ENCODE results near the gene MLXIPL.

DNA sequence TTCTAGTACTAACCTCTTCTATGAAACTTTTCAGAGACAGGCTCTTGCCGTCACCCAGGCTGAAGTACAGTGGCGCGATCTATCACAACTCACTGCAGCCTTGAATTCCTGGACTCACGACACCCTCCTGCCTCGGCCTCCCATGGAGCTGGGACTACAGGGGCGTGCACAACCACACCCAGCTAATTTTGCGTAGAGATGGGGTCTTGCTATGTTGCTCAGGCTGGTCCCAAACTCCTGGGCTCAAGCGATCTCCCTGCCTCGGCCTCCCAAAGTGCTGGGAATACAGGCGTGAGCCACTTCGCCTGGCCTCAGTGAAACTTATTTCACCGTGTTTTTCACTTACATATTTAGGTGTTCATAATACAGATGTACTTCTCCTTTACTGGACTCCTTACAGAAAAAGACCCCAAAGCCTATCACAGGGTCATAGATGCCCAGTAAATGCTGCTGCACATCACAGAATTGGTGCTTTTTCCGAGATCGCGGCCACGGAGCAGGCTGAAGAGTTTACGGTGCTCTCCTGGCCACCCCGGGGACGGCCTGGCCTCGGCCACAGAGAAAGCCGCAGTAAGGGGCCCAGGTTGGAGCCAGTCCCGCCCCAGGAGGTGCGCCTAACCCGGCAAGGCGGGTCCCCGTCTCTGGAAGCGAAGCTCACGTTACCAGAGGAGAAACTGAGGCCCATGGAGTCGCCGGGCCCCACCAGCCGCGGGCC, 46.5 kb downstream of the MLXIPL start:
- TF ChIP-seq, protein P1, sequence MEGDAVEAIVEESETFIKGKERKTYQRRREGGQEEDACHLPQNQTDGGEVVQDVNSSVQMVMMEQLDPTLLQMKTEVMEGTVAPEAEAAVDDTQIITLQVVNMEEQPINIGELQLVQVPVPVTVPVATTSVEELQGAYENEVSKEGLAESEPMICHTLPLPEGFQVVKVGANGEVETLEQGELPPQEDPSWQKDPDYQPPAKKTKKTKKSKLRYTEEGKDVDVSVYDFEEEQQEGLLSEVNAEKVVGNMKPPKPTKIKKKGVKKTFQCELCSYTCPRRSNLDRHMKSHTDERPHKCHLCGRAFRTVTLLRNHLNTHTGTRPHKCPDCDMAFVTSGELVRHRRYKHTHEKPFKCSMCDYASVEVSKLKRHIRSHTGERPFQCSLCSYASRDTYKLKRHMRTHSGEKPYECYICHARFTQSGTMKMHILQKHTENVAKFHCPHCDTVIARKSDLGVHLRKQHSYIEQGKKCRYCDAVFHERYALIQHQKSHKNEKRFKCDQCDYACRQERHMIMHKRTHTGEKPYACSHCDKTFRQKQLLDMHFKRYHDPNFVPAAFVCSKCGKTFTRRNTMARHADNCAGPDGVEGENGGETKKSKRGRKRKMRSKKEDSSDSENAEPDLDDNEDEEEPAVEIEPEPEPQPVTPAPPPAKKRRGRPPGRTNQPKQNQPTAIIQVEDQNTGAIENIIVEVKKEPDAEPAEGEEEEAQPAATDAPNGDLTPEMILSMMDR (conservative IDR thresholded peaks at IDR 0.05 in 1 of 2, IDR thresholded peaks at IDR 0.05 in 1 of 2; ENCODE audit: extremely low read depth in 1 of 2, insufficient read depth in 1 of 2, low read depth in 1 of 2, low read length in 2 of 2) = no peak
- TF ChIP-seq EZH2 (IDR thresholded peaks at IDR 0.05; ENCODE audit: borderline replicate concordance, low read length) = no peak

All from mammary epithelial cell (primary cell).